Suprapubic skin (tissue), 4 donors: ENCODE data around the gene QKI.

Experiments
- CTCF ChIP-seq, 2 donors: fragments of 200-600 bp in 1 of 2; fragments of 450-650 bp in 1 of 2; sonication (generic) in 1 of 2; IDR thresholded peaks; one replicate each; pipeline ENCODE4 v1.5.1; 2016 to 2019; ENCODE audit warnings: antibody characterized with exemption in 2 of 2, mild to moderate bottlenecking in 1 of 2, moderate library complexity in 1 of 2
- EP300 ChIP-seq: sonication (generic); formaldehyde crosslinking; IDR thresholded peaks from one replicate; pipeline ENCODE4 v1.6.1; 2017; ENCODE audit warnings: antibody characterized with exemption
- POLR2A ChIP-seq, 2 donors: fragments of 450-650 bp; IDR thresholded peaks; one replicate each; pipeline ENCODE4 v1.6.1; 2017; ENCODE audit warnings: antibody characterized with exemption in 2 of 2, mild to moderate bottlenecking in 2 of 2, moderate library complexity in 2 of 2
- POLR2AphosphoS5 ChIP-seq, 3 donors: sonication (generic); formaldehyde crosslinking; IDR thresholded peaks; one replicate each; pipeline ENCODE4 v1.6.1; 2017; ENCODE audit warnings: antibody characterized with exemption in 3 of 3

DNA sequence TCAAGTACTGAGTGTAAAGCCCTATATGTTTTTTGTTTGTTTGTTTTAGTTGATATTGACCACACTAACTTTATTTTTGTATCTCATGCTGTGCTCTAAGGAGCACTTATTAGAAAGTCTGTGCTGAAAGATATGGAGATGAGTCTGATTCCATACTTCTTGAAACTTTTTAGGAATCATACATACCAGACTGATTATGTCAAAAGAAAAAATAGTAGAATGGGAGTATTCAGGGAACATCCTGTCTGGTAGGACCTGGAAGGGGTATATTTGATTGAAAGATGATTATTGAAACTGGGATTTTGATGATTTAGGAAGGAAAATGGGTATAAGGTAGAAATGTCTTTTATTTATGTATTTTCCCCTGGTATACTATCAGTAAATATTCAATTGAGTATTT lies 111.4 kb downstream of the QKI start:
- TF ChIP-seq CTCF (IDR thresholded peaks at IDR 0.05) = no peak
- TF ChIP-seq POLR2A (IDR thresholded peaks at IDR 0.05) = no peak
- TF ChIP-seq EP300 = no peak
- TF ChIP-seq POLR2AphosphoS5 (IDR thresholded peaks at IDR 0.05) = no peak
